K562 (cell line): Measurements from ENCODE around the gene CNKSR3. TPM values are rescaled to one million over a fixed set of nuclear protein-coding genes. Genes with fewer than 3 reads are reported as not detected.

ENCODE experiments used
- ATAC-seq: fragments of 200-7000 bp; cut with Tn5 transposase; 3 replicates; pipeline ENCODE4 v1.9.1; 2020; ENCODE audit warnings: moderate library complexity
- BruUV-seq: library from RNA; stranded (reverse); fragments of 400-500 nt; replicated peaks from 2 replicates; lab custom pipeline; 2021; lab: Mats Ljungman, UMichigan
- CTCF ChIA-PET: fragments of 300-600 bp; formaldehyde crosslinking; extraction: SDS; loops from one replicate; lab custom pipeline; 2021; ENCODE audit warnings: low intra/inter-chr PET ratio; lab: Yijun Ruan, JAX
- POLR2A ChIA-PET: fragments of 300-600, 350-650 bp; sonication (Branson Sonifier 250); formaldehyde crosslinking; extraction: SDS; loops from one replicate; lab custom pipeline; 2021; ENCODE audit warnings: antibody characterized with exemption, inconsistent platforms; lab: Yijun Ruan, JAX
- DNase-seq, 4 experiments: peaks; one replicate each; pipeline versions ENCODE4 v3.0.0 to v3.0.0-alpha.2; 2011 to 2018; ENCODE audit warnings: low spot score in 3 of 4, mixed read lengths in 3 of 4; ENCODE audit errors: extremely low read depth in 1 of 4
- FAIRE-seq: peaks from 2 replicates; lab custom pipeline; 2011; peaks lifted over from hg19 to GRCh38; lab: Jason Lieb, UNC
- H2AFZ ChIP-seq: 2 replicates; pipeline ENCODE4 v1.6.0; 2011; ENCODE audit warnings: low read depth, low read length, control low read depth, inconsistent platforms
- H3K27ac ChIP-seq: fragments of 200-600 bp; 3 replicates; pipeline ENCODE4 v1.8.0; 2011; ENCODE audit warnings: low read depth, mild to moderate bottlenecking, control low read depth, inconsistent platforms, low read length, moderate library complexity, mixed read lengths; ENCODE audit errors: extremely low read depth
- H3K27me3 ChIP-seq, 2 experiments: fragments of 300-600 bp in 1 of 2; 2 replicates in 1 of 2; 3 replicates in 1 of 2; pipeline versions ENCODE4 v1.6.0 to v1.8.0; 2011; ENCODE audit warnings: inconsistent platforms in 2 of 2, low read length in 2 of 2, mild to moderate bottlenecking in 1 of 2, mixed read lengths in 1 of 2, moderate library complexity in 1 of 2; ENCODE audit not compliant: control insufficient read depth in 2 of 2, insufficient read depth in 2 of 2
- H3K36me3 ChIP-seq: fragments of 300-600 bp; 3 replicates; pipeline ENCODE4 v1.8.0; 2011; ENCODE audit warnings: mild to moderate bottlenecking, low read length, inconsistent platforms; ENCODE audit not compliant: control insufficient read depth, insufficient read depth
- H3K4me1 ChIP-seq, 2 experiments: fragments of 200-600 bp in 1 of 2; replicated peaks in 1 of 2; 2 replicates in 1 of 2; 3 replicates in 1 of 2; pipeline versions ENCODE4 v1.5.1 to v1.8.0; 2011; ENCODE audit warnings: inconsistent platforms in 2 of 2, low read length in 2 of 2, mild to moderate bottlenecking in 1 of 2, mixed read lengths in 1 of 2, moderate library complexity in 1 of 2; ENCODE audit not compliant: control insufficient read depth in 2 of 2, insufficient read depth in 2 of 2
- H3K4me2 ChIP-seq: 2 replicates; pipeline ENCODE4 v1.6.1; 2011; ENCODE audit warnings: low read length, control low read depth, inconsistent platforms, mixed read lengths; ENCODE audit not compliant: insufficient read depth
- H3K4me3 ChIP-seq: fragments of 200-600 bp; sonication (generic), shearing (Covaris generic); 2 replicates; pipeline ENCODE4 v1.5.1; 2016; ENCODE audit warnings: control low read depth, inconsistent platforms
- H3K79me2 ChIP-seq: fragments of 200-600 bp; 3 replicates; pipeline ENCODE4 v1.8.0; 2011; ENCODE audit warnings: low read length, inconsistent platforms; ENCODE audit not compliant: control insufficient read depth, insufficient read depth
- H3K9ac ChIP-seq, 2 experiments: 2 replicates each; pipeline versions ENCODE4 v1.6.0 to v1.6.1; 2011; ENCODE audit warnings: low read depth in 2 of 2, low read length in 2 of 2, control low read depth in 1 of 2, inconsistent platforms in 1 of 2, mild to moderate bottlenecking in 1 of 2, mixed read lengths in 1 of 2; ENCODE audit not compliant: insufficient read depth in 1 of 2
- H3K9me1 ChIP-seq: one replicate; pipeline ENCODE4 v1.6.0; 2011; ENCODE audit warnings: inconsistent platforms, mild to moderate bottlenecking, low read length, moderate library complexity; ENCODE audit not compliant: control insufficient read depth, insufficient read depth
- H3K9me3 ChIP-seq: replicated peaks from 2 replicates; pipeline ENCODE4 v1.5.1; 2011; ENCODE audit warnings: low read depth, low read length, inconsistent platforms; ENCODE audit not compliant: control insufficient read depth, insufficient read depth
- H4K20me1 ChIP-seq: replicated peaks from 2 replicates; pipeline ENCODE4 v1.6.1; 2011; ENCODE audit warnings: low read length, inconsistent platforms, mixed read lengths; ENCODE audit not compliant: control insufficient read depth, insufficient read depth
- CBFB ChIP-seq: sonication (generic); formaldehyde crosslinking; IDR thresholded peaks from 2 replicates; pipeline ENCODE4 v1.4.0; 2020; ENCODE audit warnings: mild to moderate bottlenecking, missing genetic modification reagents
- CBX1 ChIP-seq: sonication (generic); IDR thresholded peaks from 2 replicates; pipeline ENCODE4 v1.6.1; 2016; ENCODE audit warnings: antibody characterized with exemption, low read depth, mild to moderate bottlenecking
- CSDE1 ChIP-seq, 2 experiments: fragments of 450-650 bp; IDR thresholded peaks; 2 replicates each; pipeline ENCODE4 v1.6.1; 2016; ENCODE audit warnings: mild to moderate bottlenecking in 1 of 2
- FOXA3 ChIP-seq, 2 experiments: fragments of 450-650 bp in 1 of 2; sonication (generic) in 1 of 2; formaldehyde crosslinking; IDR thresholded peaks in 1 of 2; conservative IDR thresholded peaks in 1 of 2; 2 replicates each; pipeline versions ENCODE4 v1.4.0 to v1.8.0; 2020 to 2022; ENCODE audit warnings: mild to moderate bottlenecking in 2 of 2, missing genetic modification reagents in 1 of 2
- FOXJ2 ChIP-seq: fragments of 200-800 bp; sonication (Bioruptor generic); IDR thresholded peaks from 2 replicates; pipeline ENCODE4 v1.6.1; 2016; ENCODE audit warnings: missing genetic modification characterization, missing compliant biosample characterization
- KLF13 ChIP-seq: fragments of 450-650 bp; IDR thresholded peaks from 2 replicates; pipeline ENCODE4 v1.6.1; 2016; ENCODE audit warnings: missing genetic modification characterization, low read depth, mild to moderate bottlenecking, missing compliant biosample characterization, moderate library complexity, borderline replicate concordance
- MTA1 ChIP-seq: fragments of 450-650 bp; IDR thresholded peaks from 2 replicates; pipeline ENCODE4 v1.6.1; 2017; ENCODE audit warnings: borderline replicate concordance
- NBN ChIP-seq: fragments of 450-650 bp; IDR thresholded peaks from 2 replicates; pipeline ENCODE4 v1.6.1; 2016; ENCODE audit warnings: low read depth, mild to moderate bottlenecking
- PRPF4 ChIP-seq: fragments of 200-400 bp; formaldehyde crosslinking; IDR thresholded peaks from one replicate; pipeline ENCODE4 v1.6.1; 2017; ENCODE audit warnings: low read length, low read depth, mild to moderate bottlenecking; ENCODE audit not compliant: insufficient read depth, poor library complexity, severe bottlenecking
- RBM17 ChIP-seq: fragments of 200-400 bp; formaldehyde crosslinking; IDR thresholded peaks from 2 replicates; pipeline ENCODE4 v1.6.1; 2017; ENCODE audit warnings: low read depth, mild to moderate bottlenecking, low read length, borderline replicate concordance
- SLC30A9 ChIP-seq: fragments of 250-450 bp; sonication (Bioruptor Pico); IDR thresholded peaks from 2 replicates; pipeline ENCODE4 v1.8.0; 2022; ENCODE audit warnings: mild to moderate bottlenecking, moderate library complexity
- SMAD1 ChIP-seq: fragments of 150-350 bp; IDR thresholded peaks from 2 replicates; pipeline ENCODE4 v1.6.1; 2014; ENCODE audit warnings: low read length, low read depth; ENCODE audit not compliant: partially characterized antibody
- TBL1XR1 ChIP-seq, 2 experiments: IDR thresholded peaks; 2 replicates each; pipeline ENCODE4 v1.6.1; 2012; ENCODE audit warnings: improper control_type of control experiment in 2 of 2, low read length in 2 of 2, mild to moderate bottlenecking in 1 of 2
- WGBS: fragments of 100-300 bp; shearing (Covaris generic); methylation state at CpG from one replicate; pipeline ENCODE4 v1.1.6; 2016; ENCODE audit warnings: low coverage, mixed read lengths; ENCODE audit not compliant: insufficient coverage; ENCODE audit errors: missing lambda C conversion rate; 5-methylcytosine and 5-hydroxymethylcytosine counted together
- in situ Hi-C: fragments of 300-500 bp; cut with MboI; formaldehyde crosslinking; loops from 4 replicates; pipeline ENCODE4 v1.15.0; 2018; ENCODE audit warnings: inconsistent platforms, mixed read lengths
- intact Hi-C: fragments of 100-400 bp; cut with micrococcal nuclease; formaldehyde crosslinking; loops from 2 replicates; pipeline ENCODE4 v1.14.2; 2022
- polyA plus RNA-seq, 8 experiments: library from polyadenylated mRNA; depleted of rRNA in 4 of 8; stranded (reverse) in 5 of 8; unstranded in 3 of 8; fragments of >200 nt; fragmentation: Nextera tagmentation in 2 of 8; fragmentation: Illumina TruSeq in 1 of 8; extraction: Ambion mirVana in 2 of 8; extraction: Trizol in 1 of 8; gene quantifications; 2 replicates each; pipeline versions ENCODE4 v1.2.1 to v1.2.3, GENCODE V29; 2011 to 2014; ENCODE audit warnings: inconsistent platforms in 1 of 8, missing spikeins in 1 of 8
- total RNA-seq, 7 experiments: library from RNA; depleted of rRNA in 6 of 7; stranded (reverse); fragments of >200 nt in 6 of 7; fragmentation: Illumina TruSeq in 2 of 7; extraction: Trizol in 2 of 7; gene quantifications; 2 replicates each; pipeline versions ENCODE4 v1.2.1 to v1.2.3, GENCODE V29; 2011 to 2021; ENCODE audit warnings: low replicate concordance in 1 of 7
- TF ChIP-seq, protein P1 (sequence below): sonication (generic); formaldehyde crosslinking; IDR thresholded peaks from 2 replicates; pipeline ENCODE4 v1.8.1; 2023; ENCODE audit warnings: mild to moderate bottlenecking, missing genetic modification reagents

CNKSR3 gene
- total and polyA plus RNA-seq, 9 of the 15 experiments (the other 6 are each of a cell fraction or from before 2014, with no cell fraction given): 4.5 to 29.6 (median 9.5) TPM

DNA sequence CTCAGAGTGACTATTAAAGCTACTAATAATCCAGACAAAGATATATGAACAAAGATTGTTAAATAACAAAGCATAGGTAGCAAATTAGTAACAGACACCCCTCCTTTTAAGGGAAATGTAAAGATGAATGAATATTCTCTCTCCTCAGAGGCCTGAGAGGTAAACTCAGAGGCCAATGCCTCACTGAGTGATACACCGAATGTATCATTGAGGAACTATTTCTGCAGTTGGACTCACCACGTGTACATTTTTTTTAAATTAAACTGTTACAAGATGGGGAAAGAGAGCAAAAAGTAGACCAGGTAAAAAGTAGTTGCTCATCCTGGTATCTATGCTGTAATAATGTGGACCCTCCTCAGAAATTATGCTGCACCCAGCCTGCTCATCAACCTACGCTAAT, 81.6 kb downstream of the CNKSR3 start:
- Histone ChIP-seq H3K4me3 (no peak overlapping the region), H3K9ac (no peak overlapping the region), H3K79me2 (0 out of 3 replicates have a peak, but pooled peaks cover 3% of the 10 kb centered on the region), H4K20me1 (no peaks in the 10 kb centered on the region), H3K9me3 (peaks cover 5% of the 10 kb centered on the region; the same call in 1 of the 2 replicates), H2AFZ (no peak overlapping the region), H3K9me1 (no peaks in the 10 kb centered on the region), H3K27me3 (no peaks in the 10 kb centered on the region), H3K27ac (no peak overlapping the region), H3K4me2 (no peak overlapping the region), H3K36me3 (peaks cover 53% of the 10 kb centered on the region), H3K4me1 (peaks cover 7 to 17% of the 10 kb centered on the region in 2 experiments)
- ATAC-seq: no peak
- CTCF ChIA-PET: no interaction called here
- intact Hi-C loops (no loop called here), in situ Hi-C loops (no loop called here)
- FAIRE-seq: no peak
- DNase-seq: no peak
- no TSS peak for BruUV-seq
- TF ChIP-seq SLC30A9 (CRISPR knock-in tag) (no peak), TBL1XR1 (IDR thresholded peaks at IDR 0.05; ENCODE audit: low read length in 2 of 2) (no peak)
- POLR2A ChIA-PET: interaction anchor here (1.0 kb wide), 1 partner anchor 28 kb away, joined by 3 read pairs; no protein-coding TSS in a partner anchor
- 83% methylated on average over 3 of the region's 3 CpGs for whole genome bisulfite sequencing

DNA sequence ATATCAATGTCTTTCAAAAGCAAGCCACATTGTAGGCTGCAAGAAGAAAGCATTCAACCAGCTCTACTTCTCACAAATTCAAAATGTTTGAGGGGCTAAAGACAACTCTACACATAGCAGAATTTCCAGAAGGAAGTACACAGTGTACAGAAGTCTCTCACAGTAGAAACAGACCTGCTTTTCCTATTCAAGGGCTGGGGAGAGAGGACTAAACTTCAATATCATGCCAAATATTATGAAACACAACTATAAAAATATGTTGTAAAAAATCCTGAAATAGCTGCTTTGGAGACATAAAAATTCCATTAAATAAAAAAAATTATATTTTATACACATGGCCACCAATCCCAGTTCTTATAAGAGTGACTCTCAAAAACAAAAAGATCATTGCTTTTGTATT, 83.0 kb downstream of the CNKSR3 start:
- H3K9ac ChIP-seq: no peak overlapping the region
- in situ Hi-C loops (no loop called here), intact Hi-C loops (no loop called here)
- no peaks in the 10 kb centered on the region for H3K9me1 ChIP-seq
- H3K4me1 ChIP-seq: peaks cover 0 to 6% of the 10 kb centered on the region in 2 experiments; a peak in 3 of 5 replicates
- no TSS peak for BruUV-seq
- no peaks in the 10 kb centered on the region for H3K27me3 ChIP-seq
- POLR2A ChIA-PET: no interaction called here
- H3K4me2 ChIP-seq: no peak overlapping the region
- TF ChIP-seq RBM17: no peak
- no peak for TF ChIP-seq FOXJ2 (tag)
- no peak for TF ChIP-seq PRPF4
- no peak for TF ChIP-seq FOXA3 (CRISPR knock-in tag; conservative IDR thresholded peaks at IDR 0.05 in 1 of 2, IDR thresholded peaks at IDR 0.05 in 1 of 2)
- TF ChIP-seq CSDE1 (IDR thresholded peaks at IDR 0.05): no peak
- no peak for TF ChIP-seq KLF13
- no peak for TF ChIP-seq SMAD1
- TF ChIP-seq NBN: no peak
- no peak for TF ChIP-seq MTA1
- TF ChIP-seq CBFB: no peak
- TF ChIP-seq CBX1: no peak
- TF ChIP-seq, protein P1, sequence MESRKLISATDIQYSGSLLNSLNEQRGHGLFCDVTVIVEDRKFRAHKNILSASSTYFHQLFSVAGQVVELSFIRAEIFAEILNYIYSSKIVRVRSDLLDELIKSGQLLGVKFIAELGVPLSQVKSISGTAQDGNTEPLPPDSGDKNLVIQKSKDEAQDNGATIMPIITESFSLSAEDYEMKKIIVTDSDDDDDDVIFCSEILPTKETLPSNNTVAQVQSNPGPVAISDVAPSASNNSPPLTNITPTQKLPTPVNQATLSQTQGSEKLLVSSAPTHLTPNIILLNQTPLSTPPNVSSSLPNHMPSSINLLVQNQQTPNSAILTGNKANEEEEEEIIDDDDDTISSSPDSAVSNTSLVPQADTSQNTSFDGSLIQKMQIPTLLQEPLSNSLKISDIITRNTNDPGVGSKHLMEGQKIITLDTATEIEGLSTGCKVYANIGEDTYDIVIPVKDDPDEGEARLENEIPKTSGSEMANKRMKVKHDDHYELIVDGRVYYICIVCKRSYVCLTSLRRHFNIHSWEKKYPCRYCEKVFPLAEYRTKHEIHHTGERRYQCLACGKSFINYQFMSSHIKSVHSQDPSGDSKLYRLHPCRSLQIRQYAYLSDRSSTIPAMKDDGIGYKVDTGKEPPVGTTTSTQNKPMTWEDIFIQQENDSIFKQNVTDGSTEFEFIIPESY (CRISPR knock-in tag): no peak
- TF ChIP-seq, all 486 proteins: peak for 0
- H3K36me3 ChIP-seq: peaks cover 63% of the 10 kb centered on the region
- FAIRE-seq (no peak), ATAC-seq (no peak), DNase-seq (no peak)
- H2AFZ ChIP-seq: no peak overlapping the region
- 0 out of 3 replicates have a peak, but pooled peaks cover 3% of the 10 kb centered on the region for H3K79me2 ChIP-seq
- CTCF ChIA-PET: no interaction called here
- no peak overlapping the region for H3K4me3 ChIP-seq
- peaks cover 5% of the 10 kb centered on the region; the same call in 1 of the 2 replicates for H3K9me3 ChIP-seq
- H3K27ac ChIP-seq: no peak overlapping the region
- no peaks in the 10 kb centered on the region for H4K20me1 ChIP-seq
